ENCODE measurements around the gene RBFOX1. TPM values are rescaled to one million over a fixed set of nuclear protein-coding genes. Genes with fewer than 3 reads are reported as not detected.

RBFOX1 gene
- total and polyA plus RNA-seq, 2 donors (not counting 1 experiment from before 2014, with no cell fraction given) = not detected

DNA sequence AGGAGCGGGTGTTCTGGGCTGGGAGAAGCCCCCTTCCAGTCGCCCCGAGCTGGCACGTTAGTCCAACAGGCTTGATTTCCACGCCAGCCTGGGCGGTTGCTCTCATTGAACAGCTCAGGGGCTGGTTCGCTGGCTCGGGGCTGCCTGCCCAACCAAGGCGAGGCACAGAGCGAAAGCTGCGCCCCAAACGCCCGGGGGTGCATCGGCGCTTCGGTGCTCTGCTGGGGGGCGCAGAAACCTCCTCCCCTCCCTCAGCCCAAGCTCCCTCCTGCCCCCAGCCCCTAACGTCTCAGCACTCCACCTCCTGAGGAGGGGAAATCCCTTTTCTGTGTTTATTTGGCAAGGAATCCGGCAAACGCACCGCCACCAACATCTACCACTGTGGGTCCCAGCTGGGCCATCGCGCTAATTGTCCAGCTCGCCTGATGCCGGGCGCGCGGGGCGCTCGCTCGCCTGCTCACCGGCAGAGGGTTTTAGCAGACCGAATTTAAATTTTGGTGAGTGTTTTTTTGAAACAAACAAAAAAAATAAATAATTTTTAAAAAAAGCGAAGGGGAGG is 29.5 kb upstream of the RBFOX1 start:
- H3K9me3 ChIP-seq (ENCODE audit: control extremely low read depth in 1 of 3, control insufficient read depth in 2 of 3, insufficient read depth in 1 of 3, low read length in 2 of 3) = peaks cover 0 to 10% (median 0%) of the 10 kb centered on the region in 3 donors
- H3K36me3 ChIP-seq (replicated peaks in 1 of 2; ENCODE audit: control extremely low read depth in 1 of 2, control insufficient read depth in 1 of 2, extremely low read depth in 1 of 2, insufficient read depth in 2 of 2, low read length in 1 of 2) = no peaks in the 10 kb centered on the region
- TF ChIP-seq, protein P1, sequence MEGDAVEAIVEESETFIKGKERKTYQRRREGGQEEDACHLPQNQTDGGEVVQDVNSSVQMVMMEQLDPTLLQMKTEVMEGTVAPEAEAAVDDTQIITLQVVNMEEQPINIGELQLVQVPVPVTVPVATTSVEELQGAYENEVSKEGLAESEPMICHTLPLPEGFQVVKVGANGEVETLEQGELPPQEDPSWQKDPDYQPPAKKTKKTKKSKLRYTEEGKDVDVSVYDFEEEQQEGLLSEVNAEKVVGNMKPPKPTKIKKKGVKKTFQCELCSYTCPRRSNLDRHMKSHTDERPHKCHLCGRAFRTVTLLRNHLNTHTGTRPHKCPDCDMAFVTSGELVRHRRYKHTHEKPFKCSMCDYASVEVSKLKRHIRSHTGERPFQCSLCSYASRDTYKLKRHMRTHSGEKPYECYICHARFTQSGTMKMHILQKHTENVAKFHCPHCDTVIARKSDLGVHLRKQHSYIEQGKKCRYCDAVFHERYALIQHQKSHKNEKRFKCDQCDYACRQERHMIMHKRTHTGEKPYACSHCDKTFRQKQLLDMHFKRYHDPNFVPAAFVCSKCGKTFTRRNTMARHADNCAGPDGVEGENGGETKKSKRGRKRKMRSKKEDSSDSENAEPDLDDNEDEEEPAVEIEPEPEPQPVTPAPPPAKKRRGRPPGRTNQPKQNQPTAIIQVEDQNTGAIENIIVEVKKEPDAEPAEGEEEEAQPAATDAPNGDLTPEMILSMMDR (IDR thresholded peaks at IDR 0.05) = no peak
- TF ChIP-seq EZH2 (IDR thresholded peaks at IDR 0.05; ENCODE audit: borderline replicate concordance, insufficient read depth, low read depth, low read length, poor library complexity, severe bottlenecking) = no peak
- no peaks in the 10 kb centered on the region for H4K20me1 ChIP-seq (ENCODE audit: control insufficient read depth, insufficient read depth, low read length, poor library complexity, severe bottlenecking)
- Mint-ChIP-seq H3K4me1 (no peaks in the 10 kb centered on the region), H3K4me3 (no peak overlapping the region), H3K27ac (no peak overlapping the region), H3K9me3 (ENCODE audit: insufficient read depth) (peaks cover 3% of the 10 kb centered on the region), H3K27me3 (peaks cover 27% of the 10 kb centered on the region)
- H3K27ac ChIP-seq (ENCODE audit: low read length in 2 of 2) = no peak overlapping the region
- H3K4me1 ChIP-seq (ENCODE audit: control insufficient read depth in 2 of 2, insufficient read depth in 2 of 2, low read length in 2 of 2) = no peaks in the 10 kb centered on the region
- H3K27me3 ChIP-seq (replicated peaks in 1 of 4; ENCODE audit: control extremely low read depth in 1 of 4, control insufficient read depth in 3 of 4, insufficient read depth in 4 of 4, low read length in 3 of 4) = peaks cover 0 to 10% (median 0%) of the 10 kb centered on the region in 4 experiments
- intact Hi-C loops (cut with micrococcal nuclease) = no loop called here
- no peak overlapping the region for H3K4me2 ChIP-seq (replicated peaks; ENCODE audit: low read depth, low read length, poor library complexity, severe bottlenecking)
- ATAC-seq (ENCODE audit: low read depth) = no peak
- no peaks in the 10 kb centered on the region for H3K79me2 ChIP-seq (ENCODE audit: control insufficient read depth, insufficient read depth, low read length)
- ChIA-PET POLR2A (no interaction called here), CTCF (no interaction called here)
- H2AFZ ChIP-seq (ENCODE audit: insufficient read depth, low read depth, low read length, poor library complexity, severe bottlenecking) = no peak overlapping the region
- DNase-seq = no peak
- H3K9ac ChIP-seq (ENCODE audit: low read length) = no peak overlapping the region
- WGBS (ENCODE audit: insufficient coverage) = 4% methylated on average over 17 of the region's 34 CpGs
- no peak overlapping the region for H3K4me3 ChIP-seq (ENCODE audit: control extremely low read depth in 1 of 5, extremely low read depth in 1 of 5, insufficient read depth in 1 of 5, low read depth in 2 of 5, low read length in 4 of 5)

DNA sequence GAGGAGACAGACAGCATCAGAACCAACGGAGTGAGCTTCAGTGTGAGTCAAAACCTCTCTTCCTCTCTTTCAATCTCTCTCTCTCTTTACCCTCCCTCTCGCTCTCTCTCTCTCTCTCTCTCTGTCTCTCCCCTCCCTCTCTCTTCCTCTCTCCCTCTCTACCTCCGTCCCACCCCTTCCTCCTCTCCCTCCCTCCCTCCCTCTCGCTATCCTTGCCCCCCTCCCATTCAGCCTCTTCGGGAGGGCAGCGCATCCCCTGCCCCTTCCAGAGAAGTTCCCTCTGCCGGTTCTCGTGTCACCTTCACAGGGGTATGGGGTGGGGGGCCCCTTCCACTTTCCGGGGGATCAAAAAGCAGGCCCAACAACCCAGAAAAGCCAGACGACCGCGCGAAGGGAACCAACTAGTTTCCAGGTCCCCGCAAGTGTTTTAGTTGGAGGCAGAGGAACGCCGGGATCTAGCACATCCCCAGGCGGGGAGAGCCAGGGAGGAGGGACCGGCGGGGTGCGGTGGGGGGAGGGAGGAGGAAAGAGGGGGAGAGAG is 28.9 kb upstream of the RBFOX1 start:
- Histone ChIP-seq H3K9me3 (ENCODE audit: control extremely low read depth in 1 of 3, control insufficient read depth in 2 of 3, insufficient read depth in 1 of 3, low read length in 2 of 3) (peaks cover 0 to 10% (median 0%) of the 10 kb centered on the region in 3 donors), H3K36me3 (replicated peaks in 1 of 2; ENCODE audit: control extremely low read depth in 1 of 2, control insufficient read depth in 1 of 2, extremely low read depth in 1 of 2, insufficient read depth in 2 of 2, low read length in 1 of 2) (no peaks in the 10 kb centered on the region), H2AFZ (ENCODE audit: insufficient read depth, low read depth, low read length, poor library complexity, severe bottlenecking) (no peak overlapping the region), H3K27me3 (replicated peaks in 1 of 4; ENCODE audit: control extremely low read depth in 1 of 4, control insufficient read depth in 3 of 4, insufficient read depth in 4 of 4, low read length in 3 of 4) (peaks cover 0 to 10% (median 0%) of the 10 kb centered on the region in 4 experiments), H3K4me3 (ENCODE audit: control extremely low read depth in 1 of 5, extremely low read depth in 1 of 5, insufficient read depth in 1 of 5, low read depth in 2 of 5, low read length in 4 of 5) (no peak overlapping the region), H3K79me2 (ENCODE audit: control insufficient read depth, insufficient read depth, low read length) (no peaks in the 10 kb centered on the region), H3K4me1 (ENCODE audit: control insufficient read depth in 2 of 2, insufficient read depth in 2 of 2, low read length in 2 of 2) (no peaks in the 10 kb centered on the region), H3K9ac (ENCODE audit: low read length) (no peak overlapping the region), H3K27ac (ENCODE audit: low read length in 2 of 2) (no peak overlapping the region), H4K20me1 (ENCODE audit: control insufficient read depth, insufficient read depth, low read length, poor library complexity, severe bottlenecking) (no peaks in the 10 kb centered on the region), H3K4me2 (replicated peaks; ENCODE audit: low read depth, low read length, poor library complexity, severe bottlenecking) (no peak overlapping the region)
- TF ChIP-seq EZH2 (IDR thresholded peaks at IDR 0.05; ENCODE audit: borderline replicate concordance, insufficient read depth, low read depth, low read length, poor library complexity, severe bottlenecking) = no peak
- CTCF ChIA-PET = no interaction called here
- no peak for ATAC-seq (ENCODE audit: low read depth)
- intact Hi-C loops (cut with micrococcal nuclease) = no loop called here
- H3K4me1 Mint-ChIP-seq = no peaks in the 10 kb centered on the region
- no peak overlapping the region for H3K4me3 Mint-ChIP-seq
- H3K27ac Mint-ChIP-seq = no peak overlapping the region
- peaks cover 3% of the 10 kb centered on the region for H3K9me3 Mint-ChIP-seq (ENCODE audit: insufficient read depth)
- H3K27me3 Mint-ChIP-seq = peaks cover 27% of the 10 kb centered on the region
- WGBS (ENCODE audit: insufficient coverage) = 11% methylated on average over 14 of the region's 20 CpGs
- DNase-seq = no peak
- POLR2A ChIA-PET = no interaction called here
